A549 (cell line): Measurements from ENCODE around the gene HSD17B10.

ENCODE experiments used
- HOXA7 ChIP-seq: fragments of 250-450 bp; sonication (Bioruptor Pico); IDR thresholded peaks from 2 replicates; pipeline ENCODE4 v1.5.0; 2020; ENCODE audit warnings: mild to moderate bottlenecking, moderate library complexity
- TF ChIP-seq, protein P1 (sequence below): fragments of >200 bp; sonication (Bioruptor Twin); formaldehyde crosslinking; IDR thresholded peaks from 3 replicates; pipeline ENCODE4 v1.5.1; 2016

- TF ChIP-seq HOXA7 (CRISPR knock-in tag), result no peak
- TF ChIP-seq, protein P1, sequence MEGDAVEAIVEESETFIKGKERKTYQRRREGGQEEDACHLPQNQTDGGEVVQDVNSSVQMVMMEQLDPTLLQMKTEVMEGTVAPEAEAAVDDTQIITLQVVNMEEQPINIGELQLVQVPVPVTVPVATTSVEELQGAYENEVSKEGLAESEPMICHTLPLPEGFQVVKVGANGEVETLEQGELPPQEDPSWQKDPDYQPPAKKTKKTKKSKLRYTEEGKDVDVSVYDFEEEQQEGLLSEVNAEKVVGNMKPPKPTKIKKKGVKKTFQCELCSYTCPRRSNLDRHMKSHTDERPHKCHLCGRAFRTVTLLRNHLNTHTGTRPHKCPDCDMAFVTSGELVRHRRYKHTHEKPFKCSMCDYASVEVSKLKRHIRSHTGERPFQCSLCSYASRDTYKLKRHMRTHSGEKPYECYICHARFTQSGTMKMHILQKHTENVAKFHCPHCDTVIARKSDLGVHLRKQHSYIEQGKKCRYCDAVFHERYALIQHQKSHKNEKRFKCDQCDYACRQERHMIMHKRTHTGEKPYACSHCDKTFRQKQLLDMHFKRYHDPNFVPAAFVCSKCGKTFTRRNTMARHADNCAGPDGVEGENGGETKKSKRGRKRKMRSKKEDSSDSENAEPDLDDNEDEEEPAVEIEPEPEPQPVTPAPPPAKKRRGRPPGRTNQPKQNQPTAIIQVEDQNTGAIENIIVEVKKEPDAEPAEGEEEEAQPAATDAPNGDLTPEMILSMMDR, result no peak
Measured at GRCh38 chrX:53471346-53471745, 37.2 kb upstream of the HSD17B10 start.
